ENCODE measurements around the gene PEPD. TPM values are rescaled to one million over a fixed set of nuclear protein-coding genes. Genes with fewer than 3 reads are reported as not detected.

Gene PEPD
- total and polyA plus RNA-seq, 2 donors (not counting 3 experiments of a cell fraction or from before 2014, with no cell fraction given) = 73.7 to 126 TPM

DNA sequence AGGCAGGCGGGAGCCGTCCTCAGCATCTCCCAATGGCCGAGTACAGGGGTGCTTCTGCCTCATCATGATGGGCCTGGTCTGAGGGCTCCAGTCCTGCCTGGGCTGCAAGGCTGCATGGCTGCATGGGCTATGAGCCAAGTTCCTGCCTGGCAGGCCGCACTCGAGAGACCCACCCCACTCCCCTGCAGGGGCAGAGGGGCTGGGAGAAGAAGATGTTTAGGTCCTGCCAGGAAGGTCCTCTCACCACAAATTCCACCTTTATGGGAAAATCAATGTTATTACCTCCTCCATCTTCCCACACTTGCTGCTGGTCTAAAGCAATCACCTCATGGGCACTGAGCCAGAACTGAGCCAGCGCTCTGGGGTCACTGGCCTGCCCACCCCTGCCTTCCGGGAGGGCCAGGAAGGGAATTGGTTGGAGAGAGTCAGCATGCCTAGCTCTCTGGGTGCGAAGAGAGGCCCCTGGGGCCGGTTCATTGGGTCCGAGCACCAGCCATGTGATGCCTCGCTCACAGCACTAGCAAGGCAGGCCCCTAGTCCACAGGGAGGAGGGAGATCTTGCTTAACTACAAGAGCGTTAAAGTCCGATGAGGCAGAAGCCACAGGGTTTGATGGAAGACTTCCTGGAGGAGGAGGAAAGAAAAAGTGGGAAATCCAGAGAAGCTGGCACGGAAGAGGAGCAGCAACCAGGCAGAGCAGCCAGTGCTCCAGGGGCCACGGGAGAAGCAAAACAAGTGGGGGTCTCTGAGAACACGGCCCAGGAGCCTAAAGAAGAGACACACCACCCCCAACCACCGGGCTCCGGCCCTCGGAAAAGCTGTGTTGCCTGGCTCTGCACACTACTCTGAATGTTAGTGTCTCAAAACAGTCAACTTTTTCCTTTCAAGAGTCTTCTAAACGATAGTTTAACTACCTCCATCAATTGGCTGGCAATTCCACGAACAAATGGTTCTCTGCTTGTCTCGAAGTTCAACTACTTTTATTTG, 84.9 kb downstream of the PEPD start:
- intact Hi-C loops (cut with micrococcal nuclease) = loop anchor here (5.0 to 10.0 kb wide), 4 partner anchors 36 to 558 kb away; partner anchors contain the start of gene CHST8

More for the DNA sequence above, 84.9 kb downstream of the PEPD start:
- Histone ChIP-seq H3K4me2 (ENCODE audit: insufficient read depth, low read length) (no peak overlapping the region), H3K4me1 (ENCODE audit: control insufficient read depth, extremely low read depth, insufficient read depth, low read length) (peaks cover 6% of the 10 kb centered on the region), H3K9ac (replicated peaks; ENCODE audit: extremely low read depth, insufficient read depth, low read length) (no peak overlapping the region), H4K20me1 (replicated peaks; ENCODE audit: control insufficient read depth, extremely low read depth, insufficient read depth, low read length) (no peaks in the 10 kb centered on the region), H3K4me3 (replicated peaks in 1 of 3; ENCODE audit: insufficient read depth in 1 of 3, low read depth in 1 of 3, low read length in 3 of 3) (no peak overlapping the region), H3K27me3 (ENCODE audit: control insufficient read depth in 2 of 2, insufficient read depth in 2 of 2, low read length in 2 of 2) (no peaks in the 10 kb centered on the region), H3K9me1 (replicated peaks; ENCODE audit: control insufficient read depth, extremely low read depth, insufficient read depth, low read length) (no peaks in the 10 kb centered on the region), H3K79me2 (ENCODE audit: control insufficient read depth, insufficient read depth, low read length) (no peaks in the 10 kb centered on the region), H3K9me3 (replicated peaks; ENCODE audit: control insufficient read depth, insufficient read depth, low read length) (no peaks in the 10 kb centered on the region), H3K36me3 (ENCODE audit: control insufficient read depth in 2 of 2, extremely low read depth in 1 of 2, insufficient read depth in 2 of 2, low read length in 2 of 2) (no peaks in the 10 kb centered on the region), H3K27ac (ENCODE audit: insufficient read depth, low read depth, low read length) (no peak overlapping the region), H2AFZ (ENCODE audit: low read depth, low read length) (no peak overlapping the region)
- no peak for DNase-seq (ENCODE audit: low read depth, low spot score)
- CTCF ChIA-PET = interaction anchor here (1.6 kb wide), 1 partner anchor 341 kb away, joined by 3 read pairs; no protein-coding TSS in a partner anchor
- dilution Hi-C loops (cut with MboI; ENCODE audit: extremely low pct_ligation_motif_present, low sequenced_read_pairs) = no loop called here
- FAIRE-seq = no peak
- POLR2A ChIA-PET = interaction anchor here (0.6 kb wide), 1 partner anchor 112 kb away, joined by 4 read pairs; no protein-coding TSS in a partner anchor
- no TSS peak for BruUV-seq (replicated peaks)
- TF ChIP-seq MYC (IDR thresholded peaks at IDR 0.05; ENCODE audit: low read depth, low read length) (no peak), CTCF (IDR thresholded peaks at IDR 0.05; ENCODE audit: extremely low read depth in 1 of 2, insufficient read depth in 1 of 2, low read depth in 1 of 2, low read length in 2 of 2) (no peak), MAX (IDR thresholded peaks at IDR 0.05; ENCODE audit: insufficient read depth, insufficient read length) (no peak), FOS (IDR thresholded peaks at IDR 0.05; ENCODE audit: borderline replicate concordance, insufficient read depth, low read length) (no peak), JUN (IDR thresholded peaks at IDR 0.05; ENCODE audit: borderline replicate concordance, insufficient read depth, insufficient read length, low read depth) (no peak), POLR2A (IDR thresholded peaks at IDR 0.05; ENCODE audit: low read depth, low read length) (no peak), GATA2 (IDR thresholded peaks at IDR 0.05; ENCODE audit: insufficient read depth, insufficient read length, low read depth, low read length) (no peak), EZH2 (IDR thresholded peaks at IDR 0.05; ENCODE audit: borderline replicate concordance, low read depth, low read length, severe bottlenecking) (no peak), POLR2AphosphoS5 (IDR thresholded peaks at IDR 0.05; ENCODE audit: insufficient read depth, low read depth, low read length) (no peak)
